Gastroesophageal sphincter (tissue), 4 donors: ENCODE results near the gene IARS2. TPM values are rescaled to one million over a fixed set of nuclear protein-coding genes. Genes with fewer than 3 reads are reported as not detected.

ENCODE experiments used
- ATAC-seq: fragments of 150-250 bp; one replicate; pipeline ENCODE4 v1.9.1; 2016; ENCODE audit warnings: mild to moderate bottlenecking, moderate library complexity
- H3K27ac ChIP-seq, 4 donors: fragments of 200-600 bp; sonication (generic) in 3 of 4; 1 replicate in 3 of 4; 2 replicates in 1 of 4; pipeline ENCODE4 v1.5.1; 2016 to 2019
- H3K27me3 ChIP-seq: fragments of 200-600 bp; sonication (generic); one replicate; pipeline ENCODE4 v1.5.1; 2019
- H3K36me3 ChIP-seq, 2 donors: fragments of 200-600 bp; sonication (generic); one replicate each; pipeline ENCODE4 v1.5.1; 2019; ENCODE audit warnings: control low read depth in 1 of 2
- H3K4me1 ChIP-seq, 3 donors: fragments of 200-600 bp; sonication (generic); 1 replicate in 2 of 3; 2 replicates in 1 of 3; pipeline ENCODE4 v1.5.1; 2016 to 2019; ENCODE audit warnings: control low read depth in 2 of 3
- H3K4me3 ChIP-seq, 2 donors: fragments of 200-600 bp; sonication (generic); one replicate each; pipeline ENCODE4 v1.5.1; 2019; ENCODE audit warnings: mild to moderate bottlenecking in 1 of 2, moderate library complexity in 1 of 2
- H3K9me3 ChIP-seq, 3 donors: fragments of 200-600 bp; sonication (generic); one replicate each; pipeline ENCODE4 v1.5.1; 2017 to 2019; ENCODE audit warnings: control low read depth in 2 of 3
- EP300 ChIP-seq: sonication (generic); formaldehyde crosslinking; IDR thresholded peaks from one replicate; pipeline ENCODE4 v1.6.1; 2017; ENCODE audit warnings: antibody characterized with exemption, mild to moderate bottlenecking
- POLR2A ChIP-seq, 2 donors: fragments of 450-650 bp; IDR thresholded peaks; one replicate each; pipeline ENCODE4 v1.6.1; 2017; ENCODE audit warnings: antibody characterized with exemption in 2 of 2, mild to moderate bottlenecking in 2 of 2, moderate library complexity in 1 of 2
- POLR2AphosphoS5 ChIP-seq: sonication (generic); formaldehyde crosslinking; IDR thresholded peaks from one replicate; pipeline ENCODE4 v1.6.1; 2017; ENCODE audit warnings: antibody characterized with exemption
- WGBS, 2 donors: methylation state at CpG; one replicate each; pipeline ENCODE4 v1.1.5; 2018; ENCODE audit warnings: low coverage in 1 of 2; 5-methylcytosine and 5-hydroxymethylcytosine counted together
- total RNA-seq, 4 donors: library from RNA; depleted of rRNA; stranded (reverse); fragments of >200 nt; gene quantifications; one replicate each; pipeline ENCODE4 v1.1.0, GENCODE V29; 2016
- TF ChIP-seq, protein P1 (sequence below), 4 experiments: fragments of 200-600 bp in 2 of 4; fragments of 450-650 bp in 2 of 4; sonication (generic) in 1 of 4; IDR thresholded peaks; one replicate each; pipeline ENCODE4 v1.5.1; 2017 to 2019; ENCODE audit warnings: antibody characterized with exemption in 4 of 4, mild to moderate bottlenecking in 2 of 4, moderate library complexity in 2 of 4

The IARS2 gene
- total RNA-seq, 4 donors from 2014 or later: 48.9 to 89.7 (median 72.6) TPM

DNA sequence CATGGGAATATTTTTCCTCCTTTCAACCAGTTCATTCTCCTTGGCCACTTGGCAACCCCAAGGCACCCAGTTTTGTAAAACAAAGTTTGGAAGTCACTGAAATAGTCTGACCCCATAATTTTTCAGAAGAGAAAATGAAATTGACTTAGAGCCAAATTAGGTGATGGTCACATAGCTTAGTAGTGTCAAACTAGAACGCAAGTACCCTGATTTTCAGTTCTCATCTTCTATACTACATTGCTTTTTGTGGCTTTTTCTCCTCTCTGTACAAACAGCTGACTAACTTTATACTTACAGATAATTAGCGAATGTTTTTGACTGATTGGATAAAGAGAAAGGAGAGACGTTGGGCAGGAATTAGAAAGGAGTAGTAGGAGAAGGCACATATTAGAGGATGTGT lies 33.1 kb downstream of the IARS2 start:
- Histone ChIP-seq H3K27ac (no peak overlapping the region), H3K4me3 (no peak overlapping the region), H3K27me3 (no peaks in the 10 kb centered on the region), H3K9me3 (no peaks in the 10 kb centered on the region), H3K4me1 (no peaks in the 10 kb centered on the region), H3K36me3 (peaks cover 0 to 67% of the 10 kb centered on the region in 2 donors)
- TF ChIP-seq POLR2A (IDR thresholded peaks at IDR 0.05): no peak
- TF ChIP-seq POLR2AphosphoS5: no peak
- TF ChIP-seq EP300: no peak
- TF ChIP-seq, protein P1, sequence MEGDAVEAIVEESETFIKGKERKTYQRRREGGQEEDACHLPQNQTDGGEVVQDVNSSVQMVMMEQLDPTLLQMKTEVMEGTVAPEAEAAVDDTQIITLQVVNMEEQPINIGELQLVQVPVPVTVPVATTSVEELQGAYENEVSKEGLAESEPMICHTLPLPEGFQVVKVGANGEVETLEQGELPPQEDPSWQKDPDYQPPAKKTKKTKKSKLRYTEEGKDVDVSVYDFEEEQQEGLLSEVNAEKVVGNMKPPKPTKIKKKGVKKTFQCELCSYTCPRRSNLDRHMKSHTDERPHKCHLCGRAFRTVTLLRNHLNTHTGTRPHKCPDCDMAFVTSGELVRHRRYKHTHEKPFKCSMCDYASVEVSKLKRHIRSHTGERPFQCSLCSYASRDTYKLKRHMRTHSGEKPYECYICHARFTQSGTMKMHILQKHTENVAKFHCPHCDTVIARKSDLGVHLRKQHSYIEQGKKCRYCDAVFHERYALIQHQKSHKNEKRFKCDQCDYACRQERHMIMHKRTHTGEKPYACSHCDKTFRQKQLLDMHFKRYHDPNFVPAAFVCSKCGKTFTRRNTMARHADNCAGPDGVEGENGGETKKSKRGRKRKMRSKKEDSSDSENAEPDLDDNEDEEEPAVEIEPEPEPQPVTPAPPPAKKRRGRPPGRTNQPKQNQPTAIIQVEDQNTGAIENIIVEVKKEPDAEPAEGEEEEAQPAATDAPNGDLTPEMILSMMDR (IDR thresholded peaks at IDR 0.05): no peak
- no peak for ATAC-seq
- WGBS, 2 donors: 64 to 71% methylated on average over 2 to 3 of the region's 3 CpGs

DNA sequence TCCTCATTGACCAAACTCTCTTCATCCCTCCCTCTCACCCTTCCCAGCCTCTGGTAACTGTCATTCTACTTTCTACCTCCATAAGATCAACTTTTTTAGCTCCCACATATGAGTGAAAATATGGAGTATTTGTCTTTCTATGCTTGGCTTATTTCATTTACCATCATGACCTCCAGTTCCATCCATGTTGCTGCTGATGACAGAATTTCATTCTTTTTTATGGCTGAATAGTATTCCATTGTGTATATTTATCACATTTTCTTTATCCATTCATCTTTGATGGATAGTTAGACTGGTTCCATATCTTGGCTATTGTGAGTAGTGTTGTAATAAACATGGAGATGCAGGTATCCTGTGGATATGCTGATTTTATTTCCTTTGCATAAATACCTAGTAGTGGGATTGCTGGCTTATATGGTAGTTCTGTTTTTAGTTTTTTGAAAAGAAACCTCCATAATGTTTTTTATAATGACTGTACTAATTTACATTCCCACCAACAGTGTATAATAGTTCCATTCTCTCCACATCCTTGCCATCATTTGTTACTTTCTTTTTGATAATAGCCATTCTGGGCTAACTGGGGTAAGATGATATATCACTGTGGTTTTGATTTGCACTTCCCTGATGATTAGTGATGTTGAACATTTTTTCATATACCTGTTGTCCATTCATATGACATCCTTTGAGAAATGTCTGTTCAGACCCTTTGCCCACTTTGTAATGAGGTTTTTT lies 35.7 kb downstream of the IARS2 start:
- H3K4me1 ChIP-seq: no peaks in the 10 kb centered on the region
- no peaks in the 10 kb centered on the region for H3K27me3 ChIP-seq
- H3K9me3 ChIP-seq: no peaks in the 10 kb centered on the region
- ATAC-seq: no peak
- TF ChIP-seq, protein P1 (IDR thresholded peaks at IDR 0.05): no peak
- TF ChIP-seq POLR2A (IDR thresholded peaks at IDR 0.05): no peak
- no peak for TF ChIP-seq POLR2AphosphoS5
- TF ChIP-seq EP300: no peak
- H3K4me3 ChIP-seq: no peak overlapping the region
- peaks cover 4 to 91% of the 10 kb centered on the region in 2 donors for H3K36me3 ChIP-seq
- no peak overlapping the region for H3K27ac ChIP-seq

DNA sequence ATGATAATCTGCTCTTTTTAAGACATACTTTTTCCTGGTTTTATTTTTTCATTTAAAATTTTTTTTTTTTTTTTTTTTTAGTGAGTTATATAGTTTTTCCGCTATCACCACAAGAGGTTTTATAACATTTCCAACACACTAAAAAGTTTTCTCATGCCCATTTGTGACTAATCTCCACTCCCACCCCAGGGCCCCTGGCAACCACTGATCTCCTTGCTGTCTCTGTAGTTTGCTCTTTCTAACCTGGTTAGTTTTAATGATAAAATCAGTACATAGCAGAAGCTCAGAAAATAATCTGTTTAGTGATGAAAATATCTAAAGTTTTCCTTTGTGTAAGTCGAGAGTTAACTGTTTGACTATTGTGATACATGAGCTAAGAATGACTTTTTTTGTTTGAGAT lies 41.8 kb downstream of the IARS2 start:
- no peak overlapping the region for H3K27ac ChIP-seq
- WGBS, 2 donors: 89 to 91% methylated on average over 2 of the region's 2 CpGs
- ATAC-seq: no peak
- H3K4me1 ChIP-seq: no peaks in the 10 kb centered on the region
- TF ChIP-seq EP300: no peak
- TF ChIP-seq, protein P1 (IDR thresholded peaks at IDR 0.05): no peak
- TF ChIP-seq POLR2A (IDR thresholded peaks at IDR 0.05): no peak
- TF ChIP-seq POLR2AphosphoS5: no peak
- peaks cover 4 to 93% of the 10 kb centered on the region in 2 donors for H3K36me3 ChIP-seq
- H3K27me3 ChIP-seq: no peaks in the 10 kb centered on the region
- H3K4me3 ChIP-seq: no peak overlapping the region
- no peaks in the 10 kb centered on the region for H3K9me3 ChIP-seq

DNA sequence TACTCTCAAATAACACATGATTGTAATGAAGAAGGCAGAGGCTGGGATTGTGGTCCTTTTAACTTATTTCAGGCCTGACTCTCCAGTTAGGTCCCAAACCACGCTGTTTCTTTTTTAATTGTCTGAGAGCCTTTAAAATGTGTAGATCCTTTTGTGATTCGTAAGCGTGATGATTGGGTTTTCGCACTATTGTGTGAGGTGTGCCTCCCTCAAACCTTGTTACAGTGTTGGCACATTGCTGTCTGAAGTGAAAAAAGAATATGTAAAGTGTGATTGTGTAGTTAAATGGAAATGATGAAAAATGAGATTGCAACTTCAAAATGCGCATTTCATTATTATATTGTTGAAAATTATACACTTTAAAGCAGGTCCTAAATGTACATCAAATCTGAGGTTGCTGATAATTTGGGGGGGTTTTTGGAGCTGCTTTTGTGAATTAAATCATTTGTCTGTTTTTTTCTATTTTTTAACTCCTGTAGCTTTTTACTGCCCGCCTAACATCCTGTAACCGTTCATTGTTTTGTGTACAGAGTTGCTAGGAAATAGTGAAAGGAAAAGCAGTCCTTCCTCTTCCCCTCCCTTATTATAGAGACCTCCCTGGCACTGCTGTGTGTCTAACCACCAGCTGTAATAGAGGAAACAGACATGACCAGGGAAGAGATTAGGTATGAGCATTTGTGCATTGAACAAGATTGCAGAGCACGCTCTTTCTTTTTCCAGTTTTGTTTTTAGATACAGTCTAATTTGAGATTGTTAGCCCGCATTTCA lies 43.3 kb downstream of the IARS2 start:
- Histone ChIP-seq H3K4me3 (no peak overlapping the region), H3K36me3 (peaks cover 4 to 95% of the 10 kb centered on the region in 2 donors), H3K9me3 (no peaks in the 10 kb centered on the region), H3K27me3 (no peaks in the 10 kb centered on the region), H3K4me1 (no peaks in the 10 kb centered on the region), H3K27ac (peak overlapping the region in 2 of 4 donors; percentile 9 to 30)
- ATAC-seq: peak; percentile 61
- WGBS, 2 donors: 54 to 67% methylated on average over 9 of the region's 9 CpGs
- TF ChIP-seq POLR2AphosphoS5 (no peak), POLR2A (IDR thresholded peaks at IDR 0.05) (no peak), EP300 (no peak)
- TF ChIP-seq, protein P1 (IDR thresholded peaks at IDR 0.05): no peak
